ENCODE data around the gene CNTNAP2.

Gene CNTNAP2

DNA sequence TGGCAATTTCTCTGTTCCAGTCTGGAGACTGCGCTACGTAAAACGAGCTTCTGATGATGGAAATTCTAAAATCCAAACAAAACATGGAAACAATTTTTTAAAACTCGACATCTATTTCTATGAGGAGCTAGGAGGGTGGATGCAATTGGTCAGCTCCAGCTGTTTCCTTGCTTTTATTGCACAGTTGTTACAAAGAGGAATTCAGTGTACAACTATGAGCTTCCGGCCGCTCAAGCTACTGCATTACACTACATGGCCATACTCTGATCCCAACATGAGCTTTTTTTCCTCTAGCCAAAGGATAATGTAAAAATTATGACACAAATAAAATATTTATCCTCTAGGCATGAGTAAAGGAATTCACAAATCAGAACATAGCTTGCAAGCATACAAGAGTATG is 2070.9 kb downstream of the CNTNAP2 start:
- no peak for DNase-seq

DNA sequence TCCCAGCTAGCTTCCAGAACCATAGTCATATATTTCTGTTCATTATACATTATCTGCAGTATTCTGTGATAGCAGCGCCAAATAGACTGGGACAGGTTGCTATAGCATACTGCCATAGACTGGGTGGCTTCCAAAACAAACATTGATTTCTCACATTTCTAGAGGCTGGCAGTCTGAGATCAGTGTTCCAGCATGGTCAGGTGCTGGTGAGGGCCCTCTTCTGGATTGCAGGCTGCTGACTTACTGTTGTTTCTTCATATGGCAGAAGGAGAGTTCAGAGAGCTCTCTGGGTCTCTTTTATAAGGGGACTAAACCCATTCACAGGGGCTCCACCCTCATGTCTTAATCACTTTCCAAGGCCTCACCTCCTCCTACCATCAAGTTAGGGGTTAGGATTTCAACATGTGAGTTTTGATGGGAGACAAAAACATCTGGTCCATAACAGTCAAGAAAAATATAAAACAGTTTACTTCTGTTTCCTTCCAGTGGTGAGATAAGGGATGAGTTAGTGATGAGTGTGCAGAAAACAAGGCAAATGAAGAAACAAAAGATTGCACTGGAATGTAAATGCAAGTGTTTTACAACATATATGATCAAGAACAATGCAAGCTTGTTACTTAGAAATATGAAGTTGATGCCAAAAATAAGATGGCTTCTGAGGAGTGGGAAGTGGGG is 2074.9 kb downstream of the CNTNAP2 start:
- no peak for DNase-seq

DNA sequence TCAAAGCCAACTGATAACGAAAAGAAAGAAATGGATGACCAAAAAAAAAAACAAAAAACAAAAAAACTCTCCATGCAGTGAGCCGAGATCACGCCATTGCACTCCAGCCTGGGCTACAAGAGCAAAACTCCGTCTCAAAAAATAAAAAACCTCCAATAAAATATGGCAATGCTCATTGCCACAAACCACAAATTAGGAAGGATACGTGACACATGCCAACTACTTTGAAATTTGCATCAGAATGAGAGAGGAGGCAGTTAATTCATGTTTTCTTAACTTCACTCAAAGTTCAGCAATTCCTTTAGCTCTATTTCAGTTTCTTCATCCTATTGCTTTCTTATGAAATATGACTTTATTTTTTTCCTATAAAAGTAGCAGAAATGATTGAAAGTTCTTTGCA is 2075.9 kb downstream of the CNTNAP2 start:
- DNase-seq = no peak

DNA sequence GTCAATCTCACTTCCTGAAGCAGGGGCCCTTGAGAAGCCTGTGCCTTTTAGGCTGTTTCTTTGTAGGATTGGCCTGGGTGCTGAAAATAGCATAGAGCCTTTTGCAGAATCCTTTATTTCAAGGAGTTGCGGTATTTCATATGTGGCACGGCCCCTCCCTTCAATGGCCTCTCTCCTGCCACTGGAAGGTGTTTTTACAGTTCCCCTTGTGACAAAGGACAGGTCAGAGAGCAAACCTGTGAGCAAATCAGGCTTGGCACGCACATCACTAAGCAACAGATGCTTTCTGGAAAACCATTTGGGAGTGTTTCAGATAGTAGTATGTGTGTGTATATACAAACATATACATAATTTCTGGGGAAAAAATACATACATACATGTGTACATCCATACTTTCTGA is 2085.4 kb downstream of the CNTNAP2 start:
- DNase-seq = no peak

DNA sequence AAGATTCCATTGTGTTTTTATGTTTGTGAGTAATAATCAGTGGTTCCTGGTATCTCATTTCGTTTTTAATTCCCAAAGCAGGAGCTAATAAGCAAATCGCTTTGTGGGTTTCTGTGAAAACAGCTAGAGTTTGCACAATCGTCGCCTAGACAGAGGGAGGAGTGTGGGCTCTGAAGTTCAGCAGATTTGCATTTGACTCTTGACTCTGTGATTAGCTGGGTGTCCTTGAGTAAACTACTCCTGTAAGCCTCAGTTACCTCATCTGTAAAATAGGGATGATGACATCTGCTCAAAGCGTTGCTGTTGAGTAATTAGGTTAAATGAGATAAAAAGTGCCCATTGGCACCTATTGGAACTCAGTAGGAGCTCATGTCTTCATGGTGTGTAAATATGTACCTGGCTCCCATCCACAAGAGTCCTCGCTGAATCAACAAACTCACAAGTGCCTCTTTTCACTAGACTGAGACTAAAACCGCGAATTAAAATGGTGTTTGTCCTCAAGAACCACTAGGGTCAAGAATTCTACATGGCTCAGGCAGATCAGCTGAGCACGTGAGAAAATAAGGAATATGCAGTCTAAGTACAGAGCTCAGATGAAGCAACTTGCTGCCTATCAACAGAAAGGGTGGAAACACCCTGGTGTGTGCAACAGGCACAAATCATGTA is 2088.2 kb downstream of the CNTNAP2 start:
- no peak for DNase-seq

DNA sequence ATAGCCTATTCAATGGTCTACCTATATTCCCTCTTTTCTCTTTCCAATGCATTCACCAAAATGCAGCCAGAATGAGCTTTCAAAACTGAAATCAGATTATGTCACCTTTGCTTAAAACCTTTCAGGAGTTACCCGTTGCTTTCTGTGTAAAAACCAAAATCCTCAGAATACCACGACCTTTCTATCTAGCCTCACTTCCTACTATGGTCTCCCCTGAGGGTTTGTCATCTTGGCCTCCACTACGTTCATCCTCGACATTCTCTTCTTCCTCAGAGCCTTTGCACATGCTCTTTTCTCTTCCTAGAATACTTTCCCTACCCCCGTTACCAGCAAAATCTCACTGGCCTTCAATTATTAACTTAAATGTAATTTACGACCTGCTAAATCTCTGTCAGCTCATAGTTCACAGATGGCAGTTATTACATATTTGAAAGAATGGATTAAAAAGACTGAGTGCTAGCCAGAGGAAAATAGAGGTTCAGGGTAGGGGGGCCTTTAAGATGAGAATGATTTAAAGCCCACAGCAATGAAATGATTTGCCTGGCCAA is 2093.1 kb downstream of the CNTNAP2 start:
- no peak for DNase-seq

DNA sequence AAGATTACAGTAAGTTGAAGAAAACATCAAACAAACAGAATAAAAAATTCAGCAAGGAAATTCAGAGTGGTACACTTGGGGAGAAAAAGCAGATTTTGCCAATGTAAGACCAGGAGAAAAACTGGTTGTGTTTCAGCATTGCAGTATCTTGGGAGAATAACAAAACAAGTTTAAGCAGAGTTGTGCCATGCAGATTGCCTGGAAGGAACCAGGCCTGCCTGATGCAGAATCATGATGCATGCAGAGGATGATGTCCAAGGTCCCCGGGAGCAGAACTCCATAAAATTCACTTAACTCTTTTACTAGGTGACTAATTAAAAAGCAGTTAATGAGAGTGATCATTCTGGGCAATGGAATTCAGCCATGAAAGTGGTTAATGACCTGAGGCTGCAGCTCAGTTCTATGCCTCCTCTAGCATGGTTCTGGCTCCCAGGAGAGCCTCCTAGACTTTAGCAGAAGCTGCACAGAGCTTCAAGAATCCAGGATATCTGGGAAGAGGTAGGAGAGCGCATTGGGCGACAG is 2094.3 kb downstream of the CNTNAP2 start:
- no peak for DNase-seq

DNA sequence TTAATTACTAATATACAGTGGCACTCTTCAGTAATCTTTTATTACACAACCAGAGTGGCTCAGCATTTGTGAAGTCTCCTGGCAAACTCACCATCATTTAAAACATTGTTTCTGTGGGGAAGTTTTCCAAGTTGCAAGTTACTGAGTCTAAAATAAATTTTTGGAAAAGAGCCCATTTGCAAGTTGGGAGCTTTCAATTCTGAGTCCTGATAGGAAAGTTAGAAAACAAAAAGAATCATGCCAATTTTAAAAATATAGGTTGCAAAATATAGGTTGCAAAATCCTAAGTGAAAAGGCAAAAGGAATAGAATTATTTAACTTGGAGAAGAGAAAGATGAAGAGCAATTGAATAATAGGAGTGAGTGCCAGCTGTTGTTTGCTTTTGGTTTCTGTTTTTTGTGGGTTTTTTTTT is 2095.1 kb downstream of the CNTNAP2 start:
- DNase-seq = no peak

DNA sequence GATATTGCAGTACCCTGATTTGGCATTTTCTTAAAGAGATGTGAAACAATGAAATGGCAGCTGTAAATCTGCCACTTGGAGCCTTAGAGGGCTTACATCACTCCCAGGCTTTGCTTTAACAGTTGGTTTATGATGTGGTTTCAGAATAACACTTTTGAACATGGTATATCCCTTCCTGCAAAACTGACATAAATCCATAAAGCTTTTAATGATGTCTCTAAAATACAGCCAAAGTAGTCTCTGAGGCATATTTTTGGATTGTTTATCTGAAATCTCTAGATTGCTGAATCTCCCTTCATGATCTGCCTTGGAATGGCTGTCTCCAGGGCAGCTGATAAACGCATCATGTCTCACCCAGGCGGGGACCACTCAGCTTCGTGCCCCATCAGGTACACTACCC is 2096.1 kb downstream of the CNTNAP2 start:
- no peak for DNase-seq

DNA sequence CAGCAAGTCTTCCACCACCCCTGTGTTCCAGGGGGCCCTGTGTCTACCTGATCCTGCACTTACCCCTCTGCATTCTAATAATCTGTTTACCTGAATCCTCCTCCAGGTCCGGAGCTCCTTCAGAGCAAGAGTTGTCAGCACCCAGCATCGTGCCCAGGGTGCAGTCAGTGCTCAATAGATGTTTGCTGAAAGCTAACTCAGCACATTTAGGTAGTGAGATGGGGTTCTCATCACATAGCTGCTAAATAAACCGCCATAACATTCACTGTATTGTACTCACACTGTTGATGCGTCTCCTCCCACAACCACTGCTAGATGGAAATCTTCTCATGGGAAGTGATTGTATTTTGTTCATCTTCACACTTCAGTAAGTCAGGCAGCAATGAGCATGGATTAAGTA is 2097.5 kb downstream of the CNTNAP2 start:
- no peak for DNase-seq

DNA sequence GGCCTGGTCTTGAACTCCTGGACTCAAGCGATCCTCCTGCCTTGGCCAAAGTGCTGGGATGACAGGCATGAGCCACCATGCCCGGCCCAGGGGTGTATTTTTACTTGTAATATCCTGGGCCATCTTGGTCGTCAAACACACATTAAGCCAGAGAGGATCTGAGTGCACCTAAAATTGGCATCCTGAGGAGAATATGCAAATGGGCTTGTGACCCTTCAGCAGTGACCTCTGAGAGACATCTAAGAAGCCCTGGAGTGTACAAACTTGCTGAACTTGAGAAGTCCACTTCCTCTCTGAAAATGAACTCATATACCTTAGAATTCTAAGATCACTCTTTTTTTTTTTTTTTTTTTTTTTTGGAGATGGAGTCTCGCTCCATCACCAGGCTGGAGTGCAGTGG is 2102.0 kb downstream of the CNTNAP2 start:
- DNase-seq = no peak

DNA sequence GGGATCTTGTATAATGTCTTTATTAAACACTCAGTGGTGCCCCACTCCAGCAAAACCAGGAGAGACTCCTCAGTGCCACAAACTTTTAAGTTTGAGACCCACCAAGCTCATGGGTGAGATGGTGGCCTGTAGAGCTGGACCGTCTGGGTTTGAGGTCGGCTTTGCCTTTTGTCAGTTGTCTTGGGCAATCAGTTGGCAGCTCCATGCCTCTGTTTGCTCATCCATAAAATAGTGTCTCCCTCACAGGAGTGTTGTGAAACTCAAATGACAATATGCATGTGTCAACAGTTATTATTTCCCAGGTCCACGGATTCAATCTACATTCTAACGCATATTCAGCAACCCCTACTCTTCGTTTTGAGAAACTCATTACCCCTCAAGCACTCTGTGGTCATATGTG is 2106.1 kb downstream of the CNTNAP2 start:
- DNase-seq = no peak

DNA sequence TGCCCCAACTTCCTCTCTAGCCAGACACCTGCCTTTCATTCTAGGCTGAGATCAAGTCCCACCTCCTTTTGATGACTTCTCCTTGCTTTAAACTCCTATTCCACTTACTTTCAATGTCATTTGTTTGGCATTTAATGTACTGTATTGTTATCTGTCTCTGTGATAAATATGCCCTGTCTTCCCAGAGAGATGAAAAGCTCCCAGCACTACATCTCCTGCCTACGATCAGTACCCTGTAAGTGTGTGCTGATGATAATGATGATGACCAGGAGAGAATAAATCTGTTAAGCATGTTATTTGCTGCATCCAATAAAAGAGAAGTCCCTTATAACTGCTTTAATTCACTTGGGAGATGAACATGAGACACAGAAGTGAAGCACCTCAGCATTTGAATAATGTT is 2106.6 kb downstream of the CNTNAP2 start:
- DNase-seq = no peak

DNA sequence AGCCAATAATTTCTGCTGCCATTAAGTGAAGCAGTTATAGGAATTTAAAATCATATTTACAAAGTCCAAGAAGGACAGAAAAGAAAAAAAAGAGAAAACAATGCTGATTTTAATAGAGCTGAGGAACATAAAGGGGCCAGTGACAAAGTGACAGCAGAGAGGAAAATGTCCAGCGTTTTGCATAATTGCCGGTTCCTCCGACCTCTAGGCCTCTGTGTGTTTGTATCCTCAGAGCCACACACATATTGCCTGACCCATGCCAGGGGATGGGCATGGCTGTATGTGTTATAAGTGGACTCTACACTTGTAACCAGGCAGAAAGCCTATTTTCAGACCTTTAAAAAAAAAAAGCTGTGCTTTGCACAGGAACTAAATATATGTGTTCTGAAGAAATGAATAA is 2107.1 kb downstream of the CNTNAP2 start:
- DNase-seq = no peak

DNA sequence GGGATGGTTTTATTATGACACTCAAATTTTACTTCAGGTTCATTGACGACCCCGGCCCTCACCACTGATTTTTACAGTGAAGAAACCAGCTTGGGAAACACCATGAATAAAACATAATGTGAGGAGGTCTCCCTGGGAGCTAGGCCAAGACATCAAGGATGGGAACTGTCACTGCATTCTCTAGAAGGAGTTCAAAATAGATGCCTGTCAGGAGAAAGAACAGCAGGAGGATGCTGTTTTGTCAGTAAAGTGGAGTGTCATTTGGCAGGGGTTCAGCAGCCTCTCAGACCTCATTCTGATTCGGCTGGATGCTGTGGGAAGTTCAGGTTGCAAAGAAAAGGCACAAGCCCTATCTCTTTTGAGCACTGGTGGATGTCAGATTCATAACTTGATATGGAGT is 2113.7 kb downstream of the CNTNAP2 start:
- no peak for DNase-seq

DNA sequence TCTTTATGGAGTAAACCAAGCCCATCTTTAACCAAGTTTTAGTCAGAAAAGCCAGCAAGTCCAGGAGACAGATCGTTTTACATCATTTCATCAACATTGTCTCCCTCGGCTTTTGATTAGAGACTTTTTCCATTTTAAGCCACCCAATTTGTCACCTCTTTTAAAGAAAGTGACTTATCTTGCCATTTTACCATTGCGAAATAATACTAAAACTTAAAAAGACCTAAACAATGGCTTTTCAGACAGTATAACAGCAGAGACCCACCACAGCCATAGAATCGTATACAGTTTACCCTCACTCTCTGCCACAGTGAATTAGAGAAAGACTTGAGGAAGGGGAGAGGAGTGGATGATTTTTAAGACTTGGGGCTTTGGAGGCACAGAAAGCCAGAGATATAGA is 2114.3 kb downstream of the CNTNAP2 start:
- DNase-seq = no peak

DNA sequence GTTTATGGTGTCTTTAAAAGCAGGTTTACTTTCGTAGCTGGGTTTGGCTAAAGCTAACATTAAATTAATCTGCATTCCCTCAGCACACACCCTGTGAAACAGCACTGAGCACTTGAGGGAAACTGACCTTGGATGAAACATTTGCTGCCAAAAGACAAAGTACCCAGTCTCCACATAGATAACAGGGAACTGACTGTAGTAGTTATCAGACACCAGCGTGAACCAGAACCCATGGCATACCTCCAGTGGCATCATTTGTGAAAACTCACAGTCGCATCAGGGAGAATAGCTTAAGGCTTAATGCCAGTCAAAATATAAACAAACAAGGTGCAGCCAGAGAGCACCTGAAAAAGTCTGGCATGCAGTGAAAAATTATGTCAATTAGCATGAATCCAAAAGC is 2116.2 kb downstream of the CNTNAP2 start:
- no peak for DNase-seq

DNA sequence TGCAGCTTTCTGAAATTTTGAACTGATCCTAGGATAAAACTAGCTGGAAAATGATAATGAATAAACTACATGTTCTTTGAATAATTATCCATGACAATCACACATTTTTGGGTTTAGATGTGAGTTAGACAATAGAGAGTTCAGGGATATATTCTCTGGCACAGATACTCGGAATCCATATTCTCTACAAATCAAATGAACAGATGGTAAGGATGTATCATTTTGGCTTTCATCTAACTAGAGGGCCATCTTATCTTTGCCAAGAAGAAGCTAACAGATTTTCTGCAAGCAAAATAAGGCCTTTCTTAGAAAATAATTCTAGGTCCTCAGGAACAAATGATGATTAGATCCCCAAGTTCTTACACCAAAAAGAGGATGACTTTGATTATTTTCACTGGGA is 2118.1 kb downstream of the CNTNAP2 start:
- no peak for DNase-seq

DNA sequence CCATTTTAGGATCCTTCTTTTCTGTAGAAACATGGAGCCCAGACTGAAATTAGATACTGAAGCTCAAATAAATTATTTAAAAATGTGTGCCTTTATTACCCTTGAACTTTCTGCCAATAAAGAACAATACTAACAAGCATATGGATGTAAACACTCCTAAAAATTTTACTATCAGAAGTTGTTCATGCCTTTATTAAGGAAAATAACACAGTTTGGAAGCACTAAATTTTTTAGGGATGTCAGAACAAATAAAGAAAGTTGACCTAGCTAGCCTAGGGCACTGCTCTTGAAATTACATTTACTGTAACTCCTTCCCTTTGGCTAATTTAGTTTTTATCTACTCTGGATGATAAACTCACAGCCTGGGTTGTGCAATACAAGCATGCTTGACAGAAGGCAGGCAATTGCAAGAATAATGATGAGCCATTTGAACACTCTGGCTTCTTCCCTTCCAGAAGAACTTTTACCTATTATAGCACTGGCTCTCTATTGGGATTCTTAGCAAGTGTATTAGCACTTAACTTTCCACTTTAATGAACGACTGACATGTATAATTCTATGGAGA is 2122.2 kb downstream of the CNTNAP2 start:
- DNase-seq = no peak

DNA sequence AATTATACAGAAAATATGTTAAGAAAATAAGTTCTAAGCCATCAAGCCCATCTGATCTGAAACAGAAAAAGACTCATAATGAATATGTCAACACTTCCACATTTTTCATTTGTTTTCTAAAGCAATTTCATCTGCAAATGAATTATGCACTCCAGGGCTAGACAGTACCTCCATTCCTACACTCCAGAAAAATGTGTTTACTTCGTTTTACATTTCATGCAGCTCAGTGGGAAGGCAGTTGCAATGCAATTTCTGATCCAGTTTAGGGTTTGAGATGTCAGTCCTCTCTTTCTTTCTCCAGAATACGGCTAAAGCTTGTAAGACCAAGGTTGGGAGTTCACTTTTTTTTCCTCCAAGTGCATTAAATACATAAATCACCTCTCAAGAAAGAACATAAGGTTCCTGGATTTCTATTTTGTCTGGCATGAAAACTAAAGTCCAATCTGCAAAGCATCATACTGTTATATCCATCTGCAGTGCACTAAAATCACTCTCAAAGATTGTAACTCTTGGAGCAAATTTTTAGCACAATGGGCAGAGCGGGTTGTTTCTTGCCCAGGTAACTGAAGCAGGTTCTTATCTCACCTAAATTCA is 2125.2 kb downstream of the CNTNAP2 start:
- no peak for DNase-seq

DNA sequence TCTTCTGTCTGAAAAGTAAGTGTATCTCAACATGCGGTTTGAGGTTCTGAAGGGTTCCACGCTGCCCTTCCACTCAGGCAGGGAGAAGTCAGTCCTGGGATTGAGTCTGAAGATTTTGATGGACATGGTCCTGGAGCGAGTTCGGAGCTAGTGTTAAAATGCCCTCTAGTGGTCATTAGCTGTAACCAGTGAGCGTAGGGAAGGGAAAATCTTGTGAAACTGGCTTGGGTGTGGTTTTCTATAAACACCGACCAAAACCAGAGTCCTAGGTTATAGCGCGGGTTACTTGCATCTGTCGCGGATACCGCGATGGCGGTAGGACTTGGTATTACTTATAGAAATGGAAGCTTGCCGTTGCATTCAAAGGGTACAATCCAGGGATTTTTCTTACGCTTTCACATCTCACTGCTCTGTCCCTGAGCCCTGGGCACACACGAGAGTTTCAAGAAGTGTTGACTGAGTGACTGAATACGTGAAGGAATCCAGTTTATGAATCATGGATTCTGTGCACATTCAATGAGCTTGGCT is 2125.8 kb downstream of the CNTNAP2 start:
- peak; percentile 33 for DNase-seq

DNA sequence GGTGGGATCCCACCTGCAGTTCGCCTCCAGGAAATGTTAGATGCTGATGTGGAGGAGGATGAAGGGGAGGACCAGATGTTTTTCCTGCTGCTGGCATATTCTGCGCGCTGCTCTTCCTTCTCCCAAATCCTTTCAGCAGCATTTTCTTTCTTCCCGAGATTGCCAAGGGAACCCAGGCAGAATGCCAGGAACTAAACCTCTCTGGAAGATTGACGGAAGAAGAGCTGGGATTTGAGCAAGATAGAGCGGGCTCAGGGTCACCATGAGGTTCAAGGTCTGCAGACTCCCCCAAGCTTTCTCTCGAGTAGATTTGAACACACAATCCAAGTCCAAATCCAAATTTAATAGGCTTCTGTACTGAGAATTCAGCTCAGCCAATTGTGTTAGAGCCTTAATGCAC is 2128.8 kb downstream of the CNTNAP2 start:
- no peak for DNase-seq

DNA sequence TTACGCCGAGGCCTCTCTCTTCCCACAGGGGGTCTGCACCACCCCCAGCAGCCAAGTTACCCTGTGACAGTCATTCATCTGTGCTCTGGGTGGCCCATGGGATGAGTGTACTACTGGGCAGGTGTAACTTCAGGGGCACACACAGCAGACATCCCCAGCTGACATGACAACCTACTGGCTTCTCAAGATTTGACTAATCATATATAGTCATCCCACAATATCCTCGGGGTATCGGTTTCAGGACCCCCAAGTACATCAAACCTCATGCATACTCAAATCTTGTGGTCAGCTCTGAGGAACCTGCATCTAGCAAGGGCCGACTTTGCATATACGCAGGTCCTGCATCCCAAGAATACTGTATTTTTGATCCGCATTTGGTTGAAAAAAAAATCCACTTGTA is 2137.0 kb downstream of the CNTNAP2 start:
- DNase-seq = no peak

DNA sequence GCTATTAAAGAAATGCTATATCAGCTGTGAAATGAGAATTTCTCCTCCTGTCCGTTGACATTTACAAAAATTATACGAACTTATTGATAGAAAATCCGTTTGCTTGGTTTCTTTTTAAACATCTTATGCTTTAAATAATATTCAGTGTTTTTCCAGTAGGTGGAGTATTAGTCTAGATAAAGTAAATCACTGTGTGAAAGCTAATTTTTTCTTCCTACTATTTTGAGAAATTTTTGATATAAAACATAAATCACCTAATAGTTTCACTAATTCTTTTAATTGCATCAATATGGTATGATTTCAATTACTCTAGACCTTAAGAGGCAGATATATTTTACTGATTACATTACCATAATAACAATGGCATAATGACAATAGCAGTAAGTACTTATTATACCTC is 2138.7 kb downstream of the CNTNAP2 start:
- DNase-seq = no peak

Measured in activated CD4-positive, alpha-beta T cell treated with anti-CD3 and anti-CD28 coated beads, Interleukin-2, Interleukin-6, amounts not matched to agents 100 ng/mL and 50 ng/mL, durations not matched to agents 16 hours and 8 hours (primary cell).